Spleen (tissue), 11 donors: ENCODE data around the gene SFMBT1. TPM values are rescaled to one million over a fixed set of nuclear protein-coding genes. Genes with fewer than 3 reads are reported as not detected.

Experiments
- DNase-seq: peaks from one replicate; pipeline ENCODE4 v3.0.0-alpha.2; 2020
- H3K27ac ChIP-seq, 8 donors: fragments of 200-600 bp; sonication (generic) in 7 of 8; 1 replicate in 4 of 8; 2 replicates in 4 of 8; pipeline versions ENCODE4 v1.5.0 to v1.8.0; 2016 to 2021; ENCODE audit warnings: inconsistent platforms in 4 of 8, mild to moderate bottlenecking in 4 of 8, moderate library complexity in 1 of 8
- H3K27me3 ChIP-seq, 7 donors: fragments of 200-600 bp; sonication (generic) in 6 of 7; replicated peaks in 1 of 7; 1 replicate in 4 of 7; 2 replicates in 3 of 7; pipeline versions ENCODE4 v1.5.0 to v1.8.0; 2016 to 2021; ENCODE audit warnings: inconsistent platforms in 3 of 7, mild to moderate bottlenecking in 1 of 7
- H3K36me3 ChIP-seq, 6 donors: fragments of 200-600 bp; sonication (generic) in 5 of 6; 1 replicate in 4 of 6; 2 replicates in 2 of 6; pipeline versions ENCODE4 v1.5.0 to v1.8.0; 2016 to 2021; ENCODE audit warnings: inconsistent platforms in 2 of 6
- H3K4me1 ChIP-seq, 6 donors: fragments of 200-600 bp; sonication (generic) in 5 of 6; 1 replicate in 3 of 6; 2 replicates in 3 of 6; pipeline versions ENCODE4 v1.5.0 to v1.8.0; 2016 to 2021; ENCODE audit warnings: inconsistent platforms in 3 of 6
- H3K4me3 ChIP-seq, 8 donors: fragments of 200-600 bp; sonication (generic) in 7 of 8; 1 replicate in 4 of 8; 2 replicates in 4 of 8; pipeline versions ENCODE4 v1.5.0 to v1.8.0; 2016 to 2021; ENCODE audit warnings: inconsistent platforms in 4 of 8, mild to moderate bottlenecking in 4 of 8, moderate library complexity in 2 of 8
- H3K9me3 ChIP-seq, 8 donors: fragments of 200-600 bp; sonication (generic) in 7 of 8; 1 replicate in 4 of 8; 2 replicates in 4 of 8; pipeline versions ENCODE4 v1.5.0 to v1.8.0; 2016 to 2021; ENCODE audit warnings: inconsistent platforms in 4 of 8
- POLR2A ChIP-seq, 3 donors: fragments of 450-650 bp; IDR thresholded peaks; one replicate each; pipeline ENCODE4 v1.5.1; 2017; ENCODE audit warnings: antibody characterized with exemption in 3 of 3, mild to moderate bottlenecking in 1 of 3
- POLR2AphosphoS5 ChIP-seq, 3 donors: sonication (generic); formaldehyde crosslinking; IDR thresholded peaks; one replicate each; pipeline ENCODE4 v1.5.1; 2017; ENCODE audit warnings: antibody characterized with exemption in 3 of 3
- WGBS, 5 donors: extraction: QIAGEN DNeasy Blood & Tissue Kit in 3 of 5; methylation state at CpG; one replicate each; pipeline versions ENCODE4 v1.1.5 to v1.1.7; 2013 to 2018; 5-methylcytosine and 5-hydroxymethylcytosine counted together
- intact Hi-C: fragments of 100-400 bp; cut with DNase I; formaldehyde crosslinking; loops from one replicate; pipeline ENCODE4 v1.15.0; 2023; ENCODE audit warnings: low total_unique reads
- polyA plus RNA-seq, 3 donors: library from polyadenylated mRNA; stranded (reverse); fragments of 200-250 nt; gene quantifications; one replicate each; pipeline ENCODE4 v1.2.1, GENCODE V29; 2013
- total RNA-seq, 7 donors: library from RNA; depleted of rRNA in 3 of 7; stranded (reverse); fragments of >200 nt in 3 of 7; fragmentation: NEBNext Ultra II Directional in 4 of 7; extraction: Animal tissue kit (Norgen Biotek cat#: 25700) in 4 of 7; gene quantifications; one replicate each; pipeline versions ENCODE4 v1.1.0 to v1.2.1, GENCODE V29; 2016 to 2021
- TF ChIP-seq, protein P1 (sequence below), 11 experiments: fragments of 200-600 bp in 7 of 11; fragments of 450-650 bp in 4 of 11; sonication (generic) in 4 of 11; IDR thresholded peaks in 8 of 11; conservative IDR thresholded peaks in 3 of 11; 1 replicate in 7 of 11; 2 replicates in 4 of 11; pipeline versions ENCODE4 v1.4.0 to v1.8.0; 2016 to 2021; ENCODE audit warnings: antibody characterized with exemption in 11 of 11, inconsistent platforms in 4 of 11, mild to moderate bottlenecking in 1 of 11
- donor health status: healthy with polysubstance abuse.
- donor health status: DM: no; HTN: no; CAD: no; lungs with moderate emphysema.
- donor health status: DM: no; HTN: no; CAD: no.
- donor health status: Bipolar disorder and iron deficiency.
- donor health status: healthy.
- donor health status: DM: no; HTN: no; CAD: no.
- donor health status: DM: yes; HTN: yes; CAD: no.

The SFMBT1 gene
- total and polyA plus RNA-seq, 10 donors = 3.0 to 24.9 (median 12.3) TPM

DNA sequence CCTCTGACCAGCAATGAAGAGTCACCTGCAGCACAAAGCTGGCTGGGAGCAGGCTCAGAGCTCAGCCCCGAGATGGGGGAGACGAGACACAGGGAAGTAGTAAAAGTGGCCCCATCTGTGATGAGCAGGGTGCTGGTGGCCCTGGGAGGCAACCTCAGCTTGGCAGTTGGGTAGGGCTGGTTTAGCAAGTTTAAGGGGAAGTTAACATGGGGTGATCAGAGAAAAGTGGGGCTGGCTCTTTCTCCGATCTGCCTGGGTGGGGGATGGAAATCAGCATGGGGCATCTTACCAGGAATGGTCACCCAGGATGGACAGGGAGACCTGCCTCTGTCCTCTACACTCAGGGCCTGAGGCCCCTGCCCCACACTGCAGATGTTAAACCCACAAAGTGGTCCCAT is 29.9 kb upstream of the SFMBT1 start:
- DNase-seq = peak; percentile 34
- no peaks in the 10 kb centered on the region for H3K9me3 ChIP-seq
- WGBS, 5 donors = 53 to 91% (median 70%) methylated on average over 3 of the region's 3 CpGs
- TF ChIP-seq POLR2AphosphoS5 (IDR thresholded peaks at IDR 0.05) = no peak
- TF ChIP-seq, protein P1, sequence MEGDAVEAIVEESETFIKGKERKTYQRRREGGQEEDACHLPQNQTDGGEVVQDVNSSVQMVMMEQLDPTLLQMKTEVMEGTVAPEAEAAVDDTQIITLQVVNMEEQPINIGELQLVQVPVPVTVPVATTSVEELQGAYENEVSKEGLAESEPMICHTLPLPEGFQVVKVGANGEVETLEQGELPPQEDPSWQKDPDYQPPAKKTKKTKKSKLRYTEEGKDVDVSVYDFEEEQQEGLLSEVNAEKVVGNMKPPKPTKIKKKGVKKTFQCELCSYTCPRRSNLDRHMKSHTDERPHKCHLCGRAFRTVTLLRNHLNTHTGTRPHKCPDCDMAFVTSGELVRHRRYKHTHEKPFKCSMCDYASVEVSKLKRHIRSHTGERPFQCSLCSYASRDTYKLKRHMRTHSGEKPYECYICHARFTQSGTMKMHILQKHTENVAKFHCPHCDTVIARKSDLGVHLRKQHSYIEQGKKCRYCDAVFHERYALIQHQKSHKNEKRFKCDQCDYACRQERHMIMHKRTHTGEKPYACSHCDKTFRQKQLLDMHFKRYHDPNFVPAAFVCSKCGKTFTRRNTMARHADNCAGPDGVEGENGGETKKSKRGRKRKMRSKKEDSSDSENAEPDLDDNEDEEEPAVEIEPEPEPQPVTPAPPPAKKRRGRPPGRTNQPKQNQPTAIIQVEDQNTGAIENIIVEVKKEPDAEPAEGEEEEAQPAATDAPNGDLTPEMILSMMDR (IDR thresholded peaks at IDR 0.05 in 8 of 11, conservative IDR thresholded peaks at IDR 0.05 in 3 of 11) = no peak
- TF ChIP-seq POLR2A (IDR thresholded peaks at IDR 0.05) = no peak
- peaks cover 0 to 10% (median 0%) of the 10 kb centered on the region in 6 donors for H3K36me3 ChIP-seq
- peaks cover 0 to 25% (median 20%) of the 10 kb centered on the region in 6 donors for H3K4me1 ChIP-seq
- intact Hi-C loops = no loop called here
- H3K27ac ChIP-seq = no peak overlapping the region
- no peak overlapping the region for H3K4me3 ChIP-seq
- no peaks in the 10 kb centered on the region for H3K27me3 ChIP-seq

DNA sequence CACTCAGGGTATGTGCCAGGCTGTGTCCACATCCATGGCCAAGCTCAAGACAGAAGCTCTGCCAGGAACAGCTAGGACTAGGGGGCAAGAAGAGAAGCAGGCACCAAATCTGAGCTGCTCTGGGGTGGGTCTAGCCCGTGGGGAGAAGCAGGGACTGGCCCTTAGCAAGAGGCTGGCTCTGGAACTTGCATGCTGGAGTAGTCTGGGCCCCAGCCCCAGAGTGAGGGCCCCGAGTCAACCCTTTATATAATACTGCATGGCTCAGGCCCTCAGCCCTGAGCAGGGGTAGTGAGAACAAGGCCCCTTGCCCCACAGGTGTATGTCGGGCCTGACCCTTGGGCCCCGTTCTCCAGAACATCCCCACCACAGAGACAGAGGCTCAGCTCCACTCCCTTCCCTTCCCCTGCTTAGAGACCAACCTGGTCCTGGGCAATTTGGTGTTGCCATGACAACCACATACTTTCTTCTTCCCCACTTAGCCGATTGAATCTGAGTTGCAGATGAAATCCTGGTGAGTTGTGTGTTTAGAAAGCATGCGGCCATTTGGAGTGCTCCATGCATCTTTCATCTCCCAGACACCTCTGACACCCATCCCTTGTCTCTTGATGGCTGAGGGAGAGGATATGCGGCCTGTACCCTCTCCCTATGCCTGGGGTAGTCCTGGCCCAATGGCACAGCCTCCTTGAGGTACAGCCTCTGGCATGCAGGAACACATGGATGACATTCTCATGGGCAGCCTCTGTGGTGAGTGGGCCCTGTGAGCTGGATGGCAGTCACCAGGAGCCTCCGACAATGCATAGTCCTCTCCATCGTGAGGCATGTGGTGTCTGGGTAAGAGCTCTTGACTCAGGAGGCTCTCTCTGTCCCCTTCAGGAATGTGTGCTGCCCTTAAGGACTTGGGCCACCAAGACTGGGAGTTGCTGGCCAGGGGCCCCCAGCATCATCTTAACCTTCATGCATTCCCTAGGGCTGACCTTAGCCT is 29.2 kb upstream of the SFMBT1 start:
- intact Hi-C loops = no loop called here
- DNase-seq = peak; percentile 50
- WGBS, 5 donors = 76 to 92% (median 90%) methylated on average over 6 to 9 of the region's 9 CpGs
- peaks cover 0 to 10% (median 0%) of the 10 kb centered on the region in 6 donors for H3K36me3 ChIP-seq
- H3K4me1 ChIP-seq = peaks cover 0 to 25% (median 20%) of the 10 kb centered on the region in 6 donors
- no peak overlapping the region for H3K4me3 ChIP-seq
- no peak for TF ChIP-seq POLR2A (IDR thresholded peaks at IDR 0.05)
- TF ChIP-seq, protein P1 (IDR thresholded peaks at IDR 0.05 in 8 of 11, conservative IDR thresholded peaks at IDR 0.05 in 3 of 11) = no peak
- no peak for TF ChIP-seq POLR2AphosphoS5 (IDR thresholded peaks at IDR 0.05)
- H3K27ac ChIP-seq = no peak overlapping the region
- H3K27me3 ChIP-seq = no peaks in the 10 kb centered on the region
- no peaks in the 10 kb centered on the region for H3K9me3 ChIP-seq

DNA sequence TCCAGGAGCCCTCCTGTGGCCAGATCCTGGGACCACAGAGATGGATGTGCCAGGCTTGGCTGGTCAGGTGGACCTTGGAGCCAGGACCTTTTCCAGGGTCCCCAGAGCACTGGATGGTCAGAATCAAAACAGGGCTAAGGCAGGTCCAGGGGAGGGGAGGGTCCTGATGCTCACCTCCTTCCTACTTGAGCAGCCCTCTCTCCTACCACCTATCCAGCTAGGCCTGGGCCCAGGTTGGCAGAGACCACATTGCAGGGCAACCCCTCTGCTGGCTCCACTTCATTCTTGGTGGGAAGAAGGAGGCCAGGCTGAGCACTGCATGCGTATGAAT is 28.5 kb upstream of the SFMBT1 start:
- Histone ChIP-seq H3K9me3 (no peaks in the 10 kb centered on the region), H3K36me3 (peaks cover 0 to 10% (median 0%) of the 10 kb centered on the region in 6 donors), H3K4me3 (no peak overlapping the region), H3K27ac (no peak overlapping the region), H3K4me1 (peaks cover 0 to 25% (median 20%) of the 10 kb centered on the region in 6 donors), H3K27me3 (no peaks in the 10 kb centered on the region)
- DNase-seq = peak; percentile 54
- TF ChIP-seq, protein P1 (IDR thresholded peaks at IDR 0.05 in 8 of 11, conservative IDR thresholded peaks at IDR 0.05 in 3 of 11) = no peak
- TF ChIP-seq POLR2AphosphoS5 (IDR thresholded peaks at IDR 0.05) = no peak
- intact Hi-C loops = no loop called here
- WGBS, 5 donors = 93 to 100% (median 100%) methylated on average over 1 of the region's 1 CpG; no CpG with 5 or more reads in 1 of the 5 donors
